Raji (cell line): ENCODE measurements around the gene ZIC2.

Source experiments
- POLR2A ChIP-seq: IDR thresholded peaks from 2 replicates; pipeline ENCODE4 v1.6.1; 2011; ENCODE audit warnings: low read depth, low read length, control low read depth; ENCODE audit not compliant: insufficient read depth

The ZIC2 gene

GRCh38 chr13:99958406-99959126, 23.0 kb upstream of the ZIC2 start:
- no peak for TF ChIP-seq POLR2A

GRCh38 chr13:99959127-99959539, 22.5 kb upstream of the ZIC2 start:
- no peak for TF ChIP-seq POLR2A

GRCh38 chr13:99959540-99960230, 21.9 kb upstream of the ZIC2 start:
- no peak for TF ChIP-seq POLR2A

- no peak for TF ChIP-seq POLR2A
These were observed 20.8 kb upstream of the ZIC2 start for GRCh38 chr13:99960663-99961311.

- no peak for TF ChIP-seq POLR2A
These were observed 19.9 kb upstream of the ZIC2 start for GRCh38 chr13:99961636-99962035.

- no peak for TF ChIP-seq POLR2A
These were observed 19.3 kb upstream of the ZIC2 start for GRCh38 chr13:99962242-99962641.

GRCh38 chr13:99963816-99964339, 17.7 kb upstream of the ZIC2 start:
- no peak for TF ChIP-seq POLR2A

GRCh38 chr13:99965329-99966000, 16.1 kb upstream of the ZIC2 start:
- TF ChIP-seq POLR2A = no peak

- no peak for TF ChIP-seq POLR2A
These were observed 15.3 kb upstream of the ZIC2 start for GRCh38 chr13:99966064-99966805.

GRCh38 chr13:99967498-99967868, 14.1 kb upstream of the ZIC2 start:
- TF ChIP-seq POLR2A = no peak

GRCh38 chr13:99967869-99968520, 13.6 kb upstream of the ZIC2 start:
- no peak for TF ChIP-seq POLR2A

GRCh38 chr13:99968521-99969452, 12.8 kb upstream of the ZIC2 start:
- no peak for TF ChIP-seq POLR2A

GRCh38 chr13:99969453-99969918, 12.1 kb upstream of the ZIC2 start:
- TF ChIP-seq POLR2A = no peak

- no peak for TF ChIP-seq POLR2A
These were observed 11.5 kb upstream of the ZIC2 start for GRCh38 chr13:99969919-99970650.
